Neural cell (in vitro differentiated cells): ENCODE results near the gene ZNF512B. TPM values are rescaled to one million over a fixed set of nuclear protein-coding genes. Genes with fewer than 3 reads are reported as not detected.

Experiments
- H2AFZ ChIP-seq: fragments of 200-600, 300-800 bp; sonication (generic), shearing (Covaris generic); 2 replicates; pipeline ENCODE4 v1.6.0; 2014; ENCODE audit warnings: low read depth, mild to moderate bottlenecking, antibody characterized with exemption, low read length, moderate library complexity
- H3F3A ChIP-seq: fragments of 200-600 bp; shearing (Covaris generic); 2 replicates; pipeline ENCODE4 v1.6.1; 2016; ENCODE audit warnings: mild to moderate bottlenecking, moderate library complexity, mixed read lengths, antibody characterized with exemption, low read length; ENCODE audit not compliant: insufficient read depth, poor library complexity, severe bottlenecking
- H3K27ac ChIP-seq: fragments of 200-600, 300-800 bp; sonication (generic), shearing (Covaris generic); 2 replicates; pipeline ENCODE4 v1.5.1; 2014; ENCODE audit warnings: mild to moderate bottlenecking, low read length, moderate library complexity
- H3K27me3 ChIP-seq: fragments of 300-800, 200-600 bp; sonication (generic), shearing (Covaris generic); 2 replicates; pipeline ENCODE4 v1.6.0; 2014; ENCODE audit warnings: mild to moderate bottlenecking, low read depth, low read length, moderate library complexity; ENCODE audit not compliant: insufficient read depth
- H3K36me3 ChIP-seq: fragments of 300-800, 200-600 bp; sonication (generic), shearing (Covaris generic); 2 replicates; pipeline ENCODE4 v1.5.1; 2014; ENCODE audit warnings: mild to moderate bottlenecking, antibody characterized with exemption, low read length, moderate library complexity; ENCODE audit not compliant: insufficient read depth
- H3K4me2 ChIP-seq: fragments of 300-800, 200-600 bp; sonication (generic), shearing (Covaris generic); 2 replicates; pipeline ENCODE4 v1.6.0; 2014; ENCODE audit warnings: mild to moderate bottlenecking, low read length
- H3K4me3 ChIP-seq: fragments of 300-800, 200-600 bp; sonication (generic), shearing (Covaris generic); 2 replicates; pipeline ENCODE4 v1.5.1; 2014; ENCODE audit warnings: mild to moderate bottlenecking, low read length, moderate library complexity
- H3K79me2 ChIP-seq: fragments of 200-600 bp; shearing (Covaris generic); replicated peaks from 2 replicates; pipeline ENCODE4 v1.6.0; 2014; ENCODE audit warnings: mild to moderate bottlenecking, low read length, moderate library complexity; ENCODE audit not compliant: insufficient read depth
- H3K9ac ChIP-seq: fragments of 300-800, 200-600 bp; sonication (generic), shearing (Covaris generic); 2 replicates; pipeline ENCODE4 v1.6.1; 2016; ENCODE audit warnings: mild to moderate bottlenecking, low read length, mixed read lengths
- H3K9me2 ChIP-seq: fragments of 200-600 bp; shearing (Covaris generic); 2 replicates; pipeline ENCODE4 v1.6.1; 2016; ENCODE audit warnings: mild to moderate bottlenecking, low read length, mixed read lengths; ENCODE audit not compliant: insufficient read depth
- H3K9me3 ChIP-seq: fragments of 200-600, 300-800 bp; sonication (generic), shearing (Covaris generic); 2 replicates; pipeline ENCODE4 v1.6.1; 2016; ENCODE audit warnings: mild to moderate bottlenecking, mixed run types, low read length, moderate library complexity, mixed read lengths
- H4K20me1 ChIP-seq: fragments of 200-600 bp; shearing (Covaris generic); 2 replicates; pipeline ENCODE4 v1.6.1; 2016; ENCODE audit warnings: mild to moderate bottlenecking, mixed run types; ENCODE audit not compliant: insufficient read depth
- CTCF ChIP-seq: fragments of 450-650 bp; IDR thresholded peaks from 2 replicates; pipeline ENCODE4 v1.5.1; 2014; ENCODE audit warnings: antibody characterized with exemption, mild to moderate bottlenecking, moderate library complexity; ENCODE audit not compliant: poor library complexity, severe bottlenecking
- EP300 ChIP-seq: fragments of 450-650 bp; conservative IDR thresholded peaks from 2 replicates; pipeline ENCODE4 v1.6.1; 2014; ENCODE audit warnings: antibody characterized with exemption, mild to moderate bottlenecking, moderate library complexity; ENCODE audit not compliant: poor library complexity, severe bottlenecking
- EZH2 ChIP-seq: fragments of 200-600, 300-800 bp; shearing (Covaris generic), sonication (generic); IDR thresholded peaks from 2 replicates; pipeline ENCODE4 v1.6.1; 2014; ENCODE audit warnings: antibody characterized with exemption, low read length, borderline replicate concordance, mild to moderate bottlenecking; ENCODE audit not compliant: insufficient read depth, poor library complexity, severe bottlenecking
- MXI1 ChIP-seq: fragments of 450-650 bp; conservative IDR thresholded peaks from 2 replicates; pipeline ENCODE4 v1.6.1; 2014; ENCODE audit warnings: antibody characterized with exemption, mild to moderate bottlenecking; ENCODE audit not compliant: poor library complexity, severe bottlenecking
- POLR2AphosphoS5 ChIP-seq: IDR thresholded peaks from 2 replicates; pipeline ENCODE4 v1.6.1; 2012
- RAD21 ChIP-seq: fragments of 450-650 bp; conservative IDR thresholded peaks from 2 replicates; pipeline ENCODE4 v1.6.1; 2014; ENCODE audit warnings: antibody characterized with exemption, mild to moderate bottlenecking, moderate library complexity
- SMC3 ChIP-seq: fragments of 450-650 bp; conservative IDR thresholded peaks from 2 replicates; pipeline ENCODE4 v1.6.1; 2014; ENCODE audit warnings: antibody characterized with exemption, mild to moderate bottlenecking, moderate library complexity; ENCODE audit not compliant: poor library complexity
- TAF1 ChIP-seq: IDR thresholded peaks from 2 replicates; pipeline ENCODE4 v1.6.1; 2012; ENCODE audit warnings: low read depth
- polyA plus RNA-seq: library from polyadenylated mRNA; depleted of rRNA; stranded (reverse); fragments of >200 nt; gene quantifications from 2 replicates; pipeline ENCODE4 v1.2.3, GENCODE V29; 2014
- TF ChIP-seq, protein P1 (sequence below): IDR thresholded peaks from 2 replicates; pipeline ENCODE4 v1.6.1; 2012; ENCODE audit warnings: borderline replicate concordance

Gene ZNF512B
- polyA plus RNA-seq, 1 donor from 2014 or later, result 25.7 TPM

DNA sequence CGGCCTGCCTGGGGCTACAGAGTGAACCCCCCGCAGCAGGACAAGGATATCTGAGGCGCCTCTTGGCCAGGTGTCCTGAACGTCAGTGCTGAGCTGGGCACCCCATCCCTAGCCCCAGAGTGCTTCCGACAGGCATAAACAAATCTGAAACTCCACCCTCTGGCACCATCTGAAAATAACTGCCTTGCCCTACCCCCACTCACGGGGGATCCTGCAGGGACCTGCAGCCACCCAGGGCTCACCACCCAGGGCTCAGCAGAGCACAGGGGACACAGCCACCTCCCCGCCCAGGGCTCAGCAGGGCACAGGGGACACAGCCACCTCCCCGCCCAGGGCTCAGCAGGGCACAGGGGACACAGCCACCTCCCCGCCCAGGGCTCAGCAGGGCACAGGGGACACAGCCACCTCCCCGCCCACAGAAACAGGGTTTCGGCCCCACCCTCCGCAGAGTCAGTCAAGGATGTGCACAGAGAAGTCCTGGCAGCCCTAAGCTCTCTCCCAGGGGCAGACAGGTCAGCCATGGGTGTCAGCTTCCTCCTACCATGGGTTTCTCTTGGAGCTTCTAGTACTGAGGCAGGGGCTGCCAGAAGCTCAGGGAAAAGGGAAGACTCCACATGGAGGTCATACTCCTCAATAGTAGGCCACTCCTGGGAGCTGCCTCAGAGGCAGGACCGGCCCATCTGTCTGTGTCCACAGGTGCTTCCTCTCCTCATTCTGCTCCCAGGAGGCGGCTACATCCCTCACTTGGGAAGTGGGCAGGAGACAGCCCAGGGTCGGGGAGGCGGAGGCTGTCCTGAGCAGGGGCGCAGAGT is 18.1 kb downstream of the ZNF512B start:
- Histone ChIP-seq H3K27ac (no peak overlapping the region), H3K9ac (peak overlapping the region; percentile 16), H3K36me3 (no peaks in the 10 kb centered on the region), H3F3A (no peaks in the 10 kb centered on the region), H3K79me2 (peaks cover 62% of the 10 kb centered on the region), H2AFZ (no peak overlapping the region), H3K27me3 (no peaks in the 10 kb centered on the region), H3K4me3 (no peak overlapping the region), H3K9me3 (no peaks in the 10 kb centered on the region), H4K20me1 (no peaks in the 10 kb centered on the region), H3K9me2 (no peaks in the 10 kb centered on the region), H3K4me2 (no peak overlapping the region)
- TF ChIP-seq POLR2AphosphoS5 (no peak), MXI1 (no peak), TAF1 (no peak), CTCF (no peak), EP300 (no peak), SMC3 (no peak), RAD21 (no peak), EZH2 (no peak)

DNA sequence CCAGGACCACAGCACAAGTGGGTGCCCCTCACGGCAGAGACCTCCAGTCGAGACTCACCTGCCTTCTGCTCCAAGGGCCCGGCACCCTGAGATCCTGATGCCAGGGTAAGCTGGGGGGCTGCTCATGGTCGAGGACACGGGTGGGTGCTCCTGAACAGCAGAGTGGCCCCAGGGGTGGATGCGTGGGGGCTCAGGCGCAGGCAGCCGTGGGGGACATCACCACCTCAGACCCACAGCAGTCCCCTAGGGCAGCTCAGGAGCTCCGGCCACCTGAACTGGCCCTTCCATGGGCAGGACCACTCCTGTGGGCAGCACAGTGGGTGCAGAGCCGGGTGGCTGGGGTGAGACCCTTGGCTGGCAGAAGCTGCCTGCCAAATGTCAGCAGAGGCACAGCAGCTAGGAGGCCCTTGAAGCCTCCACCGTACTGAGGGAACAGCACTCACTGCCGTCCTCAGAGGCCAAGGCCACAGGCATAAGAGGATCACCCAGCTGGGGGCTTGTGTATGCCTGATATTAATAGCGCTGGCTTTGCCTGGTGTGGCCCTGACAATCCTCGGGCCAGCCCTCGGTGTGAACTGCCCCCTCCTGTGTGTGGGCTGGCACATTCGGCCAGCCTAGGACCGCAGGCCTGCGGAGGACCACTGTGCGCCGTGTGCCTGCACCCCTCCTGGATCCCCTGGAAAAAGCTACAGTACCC is 18.9 kb downstream of the ZNF512B start:
- Histone ChIP-seq H3K79me2 (peaks cover 61% of the 10 kb centered on the region), H3K27ac (peak overlapping the region; percentile 99), H3K4me2 (no peak overlapping the region), H3F3A (no peaks in the 10 kb centered on the region), H3K9me2 (no peaks in the 10 kb centered on the region), H3K27me3 (no peaks in the 10 kb centered on the region), H3K36me3 (no peaks in the 10 kb centered on the region), H3K9me3 (no peaks in the 10 kb centered on the region), H3K9ac (peak overlapping the region; percentile 16), H3K4me3 (no peak overlapping the region), H2AFZ (no peak overlapping the region), H4K20me1 (no peaks in the 10 kb centered on the region)
- TF ChIP-seq POLR2AphosphoS5 (no peak), CTCF (no peak), RAD21 (no peak), MXI1 (no peak), EP300 (no peak), EZH2 (no peak), TAF1 (no peak)
- TF ChIP-seq, protein P1, sequence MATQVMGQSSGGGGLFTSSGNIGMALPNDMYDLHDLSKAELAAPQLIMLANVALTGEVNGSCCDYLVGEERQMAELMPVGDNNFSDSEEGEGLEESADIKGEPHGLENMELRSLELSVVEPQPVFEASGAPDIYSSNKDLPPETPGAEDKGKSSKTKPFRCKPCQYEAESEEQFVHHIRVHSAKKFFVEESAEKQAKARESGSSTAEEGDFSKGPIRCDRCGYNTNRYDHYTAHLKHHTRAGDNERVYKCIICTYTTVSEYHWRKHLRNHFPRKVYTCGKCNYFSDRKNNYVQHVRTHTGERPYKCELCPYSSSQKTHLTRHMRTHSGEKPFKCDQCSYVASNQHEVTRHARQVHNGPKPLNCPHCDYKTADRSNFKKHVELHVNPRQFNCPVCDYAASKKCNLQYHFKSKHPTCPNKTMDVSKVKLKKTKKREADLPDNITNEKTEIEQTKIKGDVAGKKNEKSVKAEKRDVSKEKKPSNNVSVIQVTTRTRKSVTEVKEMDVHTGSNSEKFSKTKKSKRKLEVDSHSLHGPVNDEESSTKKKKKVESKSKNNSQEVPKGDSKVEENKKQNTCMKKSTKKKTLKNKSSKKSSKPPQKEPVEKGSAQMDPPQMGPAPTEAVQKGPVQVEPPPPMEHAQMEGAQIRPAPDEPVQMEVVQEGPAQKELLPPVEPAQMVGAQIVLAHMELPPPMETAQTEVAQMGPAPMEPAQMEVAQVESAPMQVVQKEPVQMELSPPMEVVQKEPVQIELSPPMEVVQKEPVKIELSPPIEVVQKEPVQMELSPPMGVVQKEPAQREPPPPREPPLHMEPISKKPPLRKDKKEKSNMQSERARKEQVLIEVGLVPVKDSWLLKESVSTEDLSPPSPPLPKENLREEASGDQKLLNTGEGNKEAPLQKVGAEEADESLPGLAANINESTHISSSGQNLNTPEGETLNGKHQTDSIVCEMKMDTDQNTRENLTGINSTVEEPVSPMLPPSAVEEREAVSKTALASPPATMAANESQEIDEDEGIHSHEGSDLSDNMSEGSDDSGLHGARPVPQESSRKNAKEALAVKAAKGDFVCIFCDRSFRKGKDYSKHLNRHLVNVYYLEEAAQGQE, result no peak
